Measurements from ENCODE around the gene CHFR.
"Not testable (repeated sequence)": the region's sequence is repeated elsewhere in the genome, so short reads cannot be mapped to it uniquely, and the experiment has no call there.

The CHFR gene, protein sequence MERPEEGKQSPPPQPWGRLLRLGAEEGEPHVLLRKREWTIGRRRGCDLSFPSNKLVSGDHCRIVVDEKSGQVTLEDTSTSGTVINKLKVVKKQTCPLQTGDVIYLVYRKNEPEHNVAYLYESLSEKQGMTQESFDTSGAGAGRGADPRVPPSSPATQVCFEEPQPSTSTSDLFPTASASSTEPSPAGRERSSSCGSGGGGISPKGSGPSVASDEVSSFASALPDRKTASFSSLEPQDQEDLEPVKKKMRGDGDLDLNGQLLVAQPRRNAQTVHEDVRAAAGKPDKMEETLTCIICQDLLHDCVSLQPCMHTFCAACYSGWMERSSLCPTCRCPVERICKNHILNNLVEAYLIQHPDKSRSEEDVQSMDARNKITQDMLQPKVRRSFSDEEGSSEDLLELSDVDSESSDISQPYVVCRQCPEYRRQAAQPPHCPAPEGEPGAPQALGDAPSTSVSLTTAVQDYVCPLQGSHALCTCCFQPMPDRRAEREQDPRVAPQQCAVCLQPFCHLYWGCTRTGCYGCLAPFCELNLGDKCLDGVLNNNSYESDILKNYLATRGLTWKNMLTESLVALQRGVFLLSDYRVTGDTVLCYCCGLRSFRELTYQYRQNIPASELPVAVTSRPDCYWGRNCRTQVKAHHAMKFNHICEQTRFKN

DNA sequence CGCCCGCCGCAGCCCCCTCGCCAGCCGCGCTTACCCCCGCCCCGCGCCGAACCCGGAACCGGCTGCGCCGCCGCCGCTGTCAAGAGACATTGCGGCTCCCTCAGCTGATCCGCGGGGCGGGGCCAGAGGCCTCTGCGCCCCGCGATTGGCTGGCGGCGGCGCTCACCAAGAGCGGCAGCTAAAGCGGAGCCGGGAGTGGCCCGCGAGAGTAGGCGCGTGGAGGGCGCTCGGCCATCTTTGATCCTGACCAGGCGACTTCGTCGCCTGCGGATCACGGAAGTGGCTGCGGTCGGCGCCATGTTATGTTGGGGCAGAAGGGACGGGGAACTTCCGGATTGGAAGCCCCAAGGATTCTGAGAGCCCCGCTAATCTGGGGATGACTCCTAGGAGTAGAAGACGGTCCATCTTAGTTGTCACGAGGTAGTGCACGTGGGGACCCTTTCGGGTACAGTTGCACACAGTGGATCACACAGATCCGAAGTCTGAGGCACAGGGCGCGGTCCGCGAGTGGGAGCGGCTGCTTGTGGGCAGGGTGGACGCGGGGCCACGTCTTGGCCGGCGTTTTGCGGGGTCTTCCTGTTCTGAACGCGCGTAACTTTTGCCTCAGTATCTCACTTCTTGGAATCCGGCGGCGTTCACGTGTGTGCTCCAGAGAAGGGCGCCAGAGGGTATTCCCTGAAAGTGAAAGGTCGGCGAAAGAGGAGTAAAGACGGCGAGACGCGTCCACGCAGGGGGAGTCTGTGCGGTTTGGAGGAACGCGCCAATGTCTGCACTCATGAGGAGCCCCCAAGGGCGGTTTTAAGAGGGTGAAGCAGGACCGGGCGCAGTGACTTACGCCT is at the start of gene CHFR:
Gene CHFR (minus strand): TSS at position 93 of the 839 bp plus-strand sequence. CDS start 277 bp downstream, outside the sequence.
- FAIRE-seq = peak; percentile 78

DNA sequence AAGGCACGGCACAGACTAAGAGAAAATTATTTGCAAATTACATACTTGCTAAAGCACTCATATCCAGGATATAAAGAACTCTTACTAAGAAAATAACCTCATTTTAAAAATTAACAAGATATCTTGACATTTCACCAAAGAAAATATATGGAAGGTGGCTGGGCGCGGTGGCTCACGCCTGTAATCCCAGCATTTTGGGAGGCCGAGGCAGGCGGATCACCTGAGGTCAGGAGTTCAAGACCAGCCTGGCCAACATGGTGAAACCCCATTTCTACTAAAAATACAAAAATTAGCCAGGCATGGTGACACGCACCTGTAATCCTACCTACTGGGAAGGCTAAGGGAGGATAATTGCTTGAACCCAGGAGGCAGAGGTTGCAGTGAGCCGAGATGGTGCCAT is 49.5 kb upstream of the CHFR start:
- FAIRE-seq = not testable (repeated sequence)

DNA sequence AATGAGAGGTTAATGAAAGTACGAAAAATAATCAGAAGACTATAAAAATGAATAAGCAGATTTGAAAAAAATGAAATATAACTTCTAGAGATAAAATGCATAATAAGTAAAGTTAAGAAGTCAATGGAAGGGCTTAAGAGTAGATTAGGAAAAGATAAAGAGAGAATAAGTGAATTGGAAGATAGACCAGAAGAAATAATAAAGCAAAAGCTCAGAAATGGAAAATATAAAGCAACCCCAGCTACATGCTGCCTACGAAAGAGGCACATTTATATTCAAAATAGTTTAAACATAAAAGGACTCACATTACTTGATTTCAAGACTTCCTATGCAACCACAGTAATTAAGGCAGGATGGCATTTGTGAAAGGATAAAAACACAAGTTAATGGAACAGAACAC is 48.8 kb upstream of the CHFR start:
- no peak for FAIRE-seq

DNA sequence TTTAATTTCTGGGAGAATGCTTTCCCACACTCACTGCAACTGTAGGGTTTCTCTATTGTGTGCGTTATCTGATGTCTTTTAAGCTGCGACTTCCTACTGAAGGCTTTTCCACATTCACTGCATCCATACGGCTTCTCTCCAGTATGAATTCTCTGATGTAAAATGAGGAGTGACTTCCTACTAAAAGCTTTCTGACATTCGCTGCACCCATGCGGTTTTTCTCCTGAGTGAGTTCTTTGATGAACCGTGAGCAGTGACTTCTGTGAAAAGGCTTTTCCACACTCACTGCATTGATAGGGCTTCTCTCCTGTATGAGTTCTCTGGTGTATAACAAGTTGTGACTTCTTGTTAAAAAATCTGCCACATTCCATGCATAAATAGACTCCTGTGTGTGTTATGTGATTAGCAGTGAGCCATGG is 39.0 kb upstream of the CHFR start:
- FAIRE-seq = no peak

DNA sequence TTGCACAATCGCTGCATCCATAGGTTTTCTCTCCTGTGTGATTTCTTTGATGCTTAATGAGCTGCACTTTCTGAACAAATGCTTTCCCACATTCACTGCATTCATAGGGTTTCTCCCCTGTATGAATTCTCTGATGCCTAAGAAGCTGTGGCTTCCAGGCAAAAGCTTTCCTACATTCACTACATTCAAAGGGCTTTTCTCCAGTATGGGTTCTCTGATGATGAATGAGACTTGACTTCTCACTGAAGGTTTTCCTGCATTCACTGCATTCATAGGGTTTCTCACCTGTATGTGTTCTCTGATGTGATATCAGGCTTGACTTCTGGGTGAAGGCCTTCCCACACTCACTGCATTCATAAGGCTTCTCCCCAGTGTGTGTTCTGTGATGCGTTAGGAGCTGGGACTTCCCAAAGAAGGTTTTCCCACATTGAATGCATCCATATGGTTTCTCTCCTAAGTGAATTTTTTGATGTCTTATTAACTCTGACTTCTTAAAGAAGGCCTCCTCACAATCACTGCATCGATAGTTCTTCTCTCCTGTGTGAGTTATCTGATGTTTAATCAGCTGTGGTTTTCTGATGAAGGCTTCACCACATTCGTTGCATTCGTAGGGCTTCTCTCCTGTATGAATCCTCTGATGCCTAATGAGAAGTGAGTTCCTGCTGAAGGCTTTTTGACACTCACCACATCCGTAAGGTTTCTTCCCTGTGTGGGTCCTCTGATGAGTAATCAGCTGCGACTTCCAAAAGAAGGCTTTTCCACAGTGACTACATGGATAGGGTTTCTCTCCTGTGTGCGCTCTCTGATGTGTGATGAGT is 38.4 kb upstream of the CHFR start:
- FAIRE-seq = no peak

DNA sequence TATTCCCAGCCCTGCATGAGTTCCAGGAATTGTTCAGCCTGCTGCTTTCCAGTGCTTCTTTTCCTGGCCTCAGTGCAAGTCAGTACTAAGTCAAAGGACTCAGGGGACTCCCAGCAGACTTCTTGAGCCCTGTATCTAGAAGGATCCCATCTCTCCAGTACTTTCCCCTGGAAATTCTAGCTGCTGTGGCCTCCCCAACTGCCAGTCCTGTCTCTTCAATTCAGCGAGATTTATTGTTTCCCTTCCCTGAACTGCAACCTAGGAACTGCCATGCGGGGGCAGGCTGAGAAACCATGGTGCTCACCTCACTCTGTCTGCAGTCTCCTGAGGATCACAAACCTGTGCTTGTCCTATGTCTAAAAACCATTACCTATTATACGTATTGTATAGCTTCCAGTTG is 37.0 kb upstream of the CHFR start:
- no peak for FAIRE-seq

DNA sequence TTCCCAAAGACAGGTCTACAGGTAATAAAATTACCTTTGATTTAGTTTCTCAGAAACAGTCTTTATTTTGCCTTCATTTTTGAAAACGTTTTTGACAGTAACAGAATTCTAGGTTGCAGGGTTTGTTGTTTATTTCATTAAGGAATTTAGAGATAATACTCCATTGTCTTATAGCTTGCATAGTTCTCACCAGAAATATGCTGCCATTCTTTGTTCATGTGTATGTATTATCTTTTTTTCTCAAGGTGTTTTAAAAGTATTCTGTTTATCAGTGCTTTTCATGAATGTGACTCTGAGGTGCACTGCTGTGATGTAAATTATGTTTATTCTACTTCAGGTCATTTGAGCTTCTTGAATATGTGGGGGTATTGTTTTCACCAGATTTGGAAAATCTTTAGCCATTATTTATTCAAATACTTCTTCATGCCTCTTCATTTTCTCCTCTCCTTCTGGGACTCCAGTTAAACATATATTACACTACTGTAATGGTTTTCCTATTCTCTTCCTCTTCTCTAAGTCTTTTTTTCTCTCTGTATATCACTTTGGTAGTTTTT is 36.0 kb upstream of the CHFR start:
- no peak for FAIRE-seq

DNA sequence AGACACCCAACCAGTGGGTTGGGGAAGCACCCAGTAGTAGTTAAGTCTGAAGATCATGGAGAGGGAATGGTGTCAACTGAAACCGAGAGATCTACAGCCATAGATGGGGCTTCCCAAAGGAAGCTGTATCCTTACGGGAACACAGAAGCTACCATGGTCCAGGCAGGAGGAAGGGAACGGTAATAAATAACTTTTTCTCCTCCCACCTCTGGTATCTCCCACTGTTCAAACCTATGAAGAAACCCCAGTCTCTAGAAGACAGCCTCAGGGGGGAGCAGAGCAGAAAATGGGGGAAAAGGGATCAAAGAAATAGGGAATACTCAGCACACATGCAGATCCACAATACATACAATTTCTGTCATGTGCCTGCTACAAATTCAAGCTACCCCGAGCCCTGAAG is 35.3 kb upstream of the CHFR start:
- FAIRE-seq = no peak

DNA sequence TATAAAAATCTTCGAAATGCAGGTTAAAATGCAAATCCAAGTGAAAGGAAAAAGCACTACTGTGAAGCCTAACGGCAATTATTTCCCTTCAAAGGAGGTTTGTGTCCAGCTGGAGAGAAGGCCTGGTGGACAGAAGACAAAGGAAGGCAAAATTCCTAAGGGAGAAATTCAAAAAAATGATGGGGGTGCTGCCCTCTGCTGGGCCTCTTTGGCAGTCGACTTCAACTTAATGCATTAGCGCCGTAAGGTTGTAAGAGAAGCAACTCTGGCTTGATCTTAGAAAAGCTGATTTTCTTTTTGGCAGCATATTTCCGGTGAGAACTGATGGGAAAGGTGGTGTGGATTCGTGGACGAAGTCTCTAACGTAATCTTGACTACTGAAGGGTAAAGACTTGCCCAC is 34.3 kb upstream of the CHFR start:
- FAIRE-seq = no peak

DNA sequence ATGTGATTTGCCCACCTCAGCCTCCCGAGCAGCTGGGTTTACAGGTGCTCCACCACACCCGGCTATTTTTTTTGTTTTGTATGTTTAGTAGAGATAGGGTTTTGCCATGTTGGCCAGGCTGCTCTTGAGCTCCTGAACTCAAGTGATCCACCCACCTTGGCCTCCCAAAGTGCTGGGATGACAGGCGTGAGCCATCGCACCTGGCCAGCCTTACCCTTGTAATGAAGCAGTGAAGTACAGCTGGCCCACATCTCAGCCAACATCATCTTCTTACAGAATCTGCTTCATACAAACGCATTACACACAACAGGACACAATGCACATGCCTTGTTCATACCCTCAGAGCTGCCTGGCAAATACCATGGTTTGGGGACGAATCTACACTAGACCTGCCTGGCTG is 31.3 kb upstream of the CHFR start:
- FAIRE-seq = no peak

DNA sequence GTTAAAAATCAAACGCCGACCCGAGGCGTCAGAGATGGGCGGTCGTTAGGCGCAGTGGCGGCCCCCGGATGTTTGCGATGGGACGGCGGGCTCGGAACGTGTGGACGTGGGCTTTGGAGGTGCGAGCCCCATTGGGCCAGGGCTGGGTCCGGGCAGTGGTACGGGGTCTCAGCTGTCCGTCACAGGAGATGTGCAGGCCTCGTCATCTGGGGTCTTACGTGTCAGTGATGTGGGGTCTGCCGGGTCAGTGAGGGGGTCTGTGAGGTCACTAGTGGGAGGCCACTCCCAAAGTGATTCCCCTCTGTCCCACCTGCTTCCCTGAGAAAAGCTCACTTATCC is 21.6 kb upstream of the CHFR start:
- FAIRE-seq = no peak

DNA sequence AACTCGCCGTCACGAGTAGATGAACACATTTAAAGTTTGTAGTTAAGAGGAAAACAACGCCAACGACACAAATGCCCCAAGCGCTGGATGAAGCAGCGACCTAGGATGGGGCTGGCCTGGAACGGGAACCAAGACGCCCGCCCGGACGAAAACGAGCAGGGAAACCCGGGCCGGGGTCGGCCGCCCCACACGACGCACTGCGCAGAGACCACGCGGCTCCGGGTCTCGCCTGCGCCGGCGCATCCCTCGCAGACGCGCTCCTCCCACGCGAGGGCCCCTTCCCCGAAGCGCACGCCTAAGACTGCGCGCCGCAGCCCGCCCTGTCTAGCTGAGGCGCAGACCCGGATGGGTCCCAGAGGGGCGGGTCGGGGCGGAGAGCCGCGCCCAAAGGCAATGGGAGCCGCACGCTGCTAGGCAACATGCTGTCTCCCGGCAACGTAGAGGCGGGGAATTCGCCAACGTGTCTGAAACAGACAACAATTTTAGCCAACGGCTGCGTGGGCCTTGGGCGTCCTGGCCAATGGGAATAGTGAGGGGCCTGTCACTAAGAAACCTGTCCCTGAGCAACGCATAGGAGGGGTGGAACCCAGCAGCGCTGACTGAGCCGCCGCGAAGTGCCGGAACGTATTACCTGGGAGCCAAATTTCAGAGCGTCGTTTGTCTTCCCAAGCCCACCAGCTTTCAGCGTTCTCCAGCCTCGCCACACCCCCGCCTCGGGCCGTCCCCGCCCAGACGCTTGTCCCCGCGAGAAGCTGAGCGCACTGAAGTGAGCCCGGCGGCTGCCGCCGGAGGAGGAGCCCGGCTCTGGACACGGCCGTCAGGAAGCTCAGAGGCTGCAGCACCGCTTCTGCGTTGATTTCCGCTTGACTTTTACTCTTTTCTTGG is 21.0 kb upstream of the CHFR start:
- FAIRE-seq = peak; percentile 91

DNA sequence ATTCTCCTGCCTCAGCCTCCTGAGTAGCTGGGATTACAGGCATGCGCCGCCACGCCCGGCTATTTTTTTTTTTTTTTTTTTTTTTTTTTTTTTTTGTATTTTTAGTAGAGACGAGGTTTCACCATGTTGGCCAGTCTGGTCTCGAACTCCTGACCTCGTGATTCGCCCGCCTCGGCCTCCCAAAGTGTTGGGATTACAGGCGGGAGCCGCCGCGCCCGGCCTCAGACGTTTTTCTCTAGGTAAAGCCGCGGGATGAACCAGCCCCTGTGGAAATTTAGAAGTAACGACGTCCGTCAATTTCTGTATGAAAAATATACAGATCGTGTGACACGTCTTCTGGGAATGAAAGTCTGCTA is 20.4 kb upstream of the CHFR start:
- FAIRE-seq = not testable (repeated sequence)

DNA sequence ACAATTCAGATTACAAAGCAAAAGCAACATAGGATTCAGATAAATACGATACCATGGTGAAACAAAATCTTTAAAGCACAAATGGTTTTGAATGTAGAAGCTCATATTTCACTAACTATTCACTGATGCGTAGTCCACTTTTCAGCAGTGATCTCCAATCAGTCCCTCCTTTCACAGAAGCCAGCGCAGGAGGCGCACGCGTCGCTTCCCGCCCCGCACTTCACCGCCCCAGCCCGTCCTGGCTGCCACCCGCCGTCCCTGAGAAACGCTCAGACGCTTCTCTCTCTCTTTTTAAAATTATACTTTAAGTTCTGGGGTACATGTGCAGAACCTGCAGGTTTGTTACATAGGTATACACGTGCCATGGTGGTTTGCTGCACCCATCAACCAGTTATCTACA is 19.8 kb upstream of the CHFR start:
- FAIRE-seq = no peak

DNA sequence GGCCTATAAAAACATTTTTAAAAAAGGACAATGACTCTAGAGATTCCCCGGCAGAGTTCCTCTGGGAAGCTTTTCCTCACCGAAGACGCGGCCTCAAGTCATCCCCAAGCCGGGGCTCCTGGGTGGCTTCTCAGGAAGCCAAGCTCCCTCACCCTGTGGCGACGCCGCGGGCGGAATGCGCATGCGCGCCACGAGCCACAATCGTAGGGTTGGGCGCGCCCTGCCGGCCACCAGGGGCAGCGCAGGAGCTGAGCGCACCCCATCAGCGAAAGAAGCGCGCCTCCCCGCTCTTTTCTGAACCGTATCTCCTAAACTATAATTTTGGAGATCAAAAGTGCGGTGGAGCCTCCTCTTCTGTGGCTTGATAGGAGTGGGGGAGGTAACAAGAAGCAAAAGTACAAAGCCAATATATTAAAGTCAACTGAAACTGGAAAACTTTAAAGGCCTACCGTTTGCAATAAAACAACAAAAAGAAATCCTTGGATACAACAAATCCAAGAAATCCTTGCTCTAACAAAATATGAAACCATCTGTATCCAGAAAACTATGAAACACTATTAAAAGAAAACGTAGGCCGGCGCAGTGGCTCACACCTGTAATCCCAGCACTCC is 17.4 kb upstream of the CHFR start:
- no peak for FAIRE-seq

DNA sequence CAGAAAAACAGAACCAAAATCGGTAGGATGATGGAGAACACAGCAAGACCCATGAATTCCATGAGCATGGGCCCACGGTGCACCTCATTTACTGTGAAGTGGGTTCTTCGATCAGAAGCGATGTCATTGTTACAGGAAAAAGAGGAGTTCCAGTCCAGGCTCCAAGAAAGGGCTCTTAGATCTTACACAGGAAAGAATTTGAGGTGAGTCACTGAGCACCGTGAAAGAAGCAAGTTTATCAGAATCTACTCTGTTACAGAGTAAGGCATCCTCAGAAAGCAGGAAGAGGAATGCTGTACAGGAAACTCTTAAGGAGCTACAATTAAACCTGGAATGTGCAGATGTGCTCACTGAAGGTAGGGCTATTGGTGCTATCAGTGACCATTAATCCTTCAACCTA is 11.6 kb upstream of the CHFR start:
- FAIRE-seq = no peak

DNA sequence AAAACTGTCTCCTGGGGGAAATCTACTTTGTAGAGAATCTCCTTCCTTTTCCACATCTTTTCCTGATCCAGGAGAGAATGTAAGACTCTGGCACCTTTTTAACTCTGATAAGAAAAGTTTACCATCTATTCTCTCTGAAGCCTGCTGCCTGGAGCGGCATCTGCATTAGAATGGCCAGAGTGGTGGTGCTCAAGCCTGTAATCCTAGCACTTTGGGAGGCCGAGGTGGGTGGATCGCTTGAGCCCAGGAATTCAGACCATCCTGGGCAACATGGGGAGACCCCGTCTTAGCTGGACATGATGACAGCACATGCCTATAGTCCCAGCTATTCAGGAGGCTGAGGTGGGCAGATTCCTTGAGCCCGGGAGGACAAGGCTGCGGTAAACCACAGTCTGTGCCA is 1.4 kb upstream of the CHFR start:
- FAIRE-seq = no peak

DNA sequence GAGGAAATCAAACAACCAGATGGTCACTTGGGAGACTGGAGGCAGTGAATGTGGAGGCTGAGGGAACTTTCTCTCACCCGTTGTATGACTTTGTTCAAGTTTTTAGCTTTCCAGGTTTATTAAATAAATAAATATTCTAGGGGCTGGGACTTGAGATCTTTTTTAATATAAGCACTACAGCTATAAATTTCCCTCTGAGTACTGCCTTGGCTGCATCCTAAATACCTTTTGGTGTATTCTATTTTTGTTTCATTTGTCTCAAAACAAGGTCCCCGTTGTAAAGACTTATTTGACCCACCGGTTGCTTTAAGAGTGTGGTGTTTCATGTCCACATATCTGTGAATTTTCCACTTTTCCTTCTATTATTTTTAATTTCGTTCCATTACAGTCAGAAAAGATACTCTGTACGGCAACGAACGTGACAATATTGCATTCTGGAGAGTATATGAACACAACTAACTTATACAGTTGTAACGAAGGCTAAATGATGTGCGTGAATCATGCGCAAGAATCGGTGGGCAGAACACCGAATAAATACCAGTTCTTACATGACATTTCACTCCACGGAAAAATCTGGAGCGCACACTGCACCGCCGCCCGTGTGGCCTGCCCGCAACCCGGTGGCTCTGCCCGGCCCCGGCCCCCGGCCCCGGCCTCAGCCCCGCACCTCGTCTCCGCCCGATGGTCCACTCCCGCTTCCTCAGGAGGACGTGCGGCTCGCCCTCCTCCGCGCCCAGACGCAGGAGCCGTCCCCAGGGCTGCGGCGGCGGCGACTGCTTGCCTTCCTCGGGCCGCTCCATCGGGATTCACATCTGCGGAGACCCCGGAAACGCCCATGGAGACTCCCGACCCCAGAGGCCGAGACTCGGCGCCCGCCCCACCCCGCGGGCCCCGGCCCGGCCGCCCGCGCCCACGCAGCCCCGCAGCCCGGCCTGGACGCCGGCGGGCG is 602 bp downstream of the CHFR start:
- no peak for FAIRE-seq

DNA sequence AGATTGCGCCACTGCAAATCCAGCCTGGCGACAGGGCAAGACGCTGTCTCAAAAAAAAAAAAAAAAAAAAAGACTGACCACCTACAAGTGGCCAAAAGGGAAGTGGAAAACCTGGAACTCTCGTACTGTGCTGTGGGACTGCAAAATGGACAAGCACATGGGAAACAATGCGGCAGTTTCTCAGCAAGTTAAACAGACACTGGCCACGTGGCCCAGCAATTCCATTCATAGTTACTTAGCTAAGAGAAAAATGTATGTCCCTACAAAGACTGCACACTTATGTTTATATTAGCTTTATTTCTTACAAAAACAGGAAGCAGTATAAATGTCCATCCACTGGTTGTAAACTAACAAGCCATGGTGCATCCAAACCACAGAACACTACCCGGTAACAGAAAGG is 5.6 kb downstream of the CHFR start:
- FAIRE-seq = no peak

DNA sequence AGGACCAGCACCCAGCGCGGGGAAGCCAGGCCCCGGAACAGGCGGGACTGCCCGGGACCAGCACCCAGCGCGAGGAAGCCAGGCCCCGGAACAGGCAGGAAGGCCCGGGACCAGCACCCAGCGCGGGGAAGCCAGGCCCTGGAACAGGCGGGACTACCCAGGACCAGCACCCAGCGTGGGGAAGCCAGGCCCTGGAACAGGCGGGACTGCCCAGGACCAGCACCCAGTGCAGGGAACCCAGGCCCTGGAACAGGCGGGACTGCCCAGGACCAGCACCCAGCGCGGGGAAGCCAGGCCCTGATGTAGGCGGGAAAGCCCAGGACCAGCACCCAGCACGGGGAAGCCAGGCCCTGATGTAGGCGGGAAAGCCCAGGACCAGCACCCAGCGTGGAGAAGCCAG is 12.8 kb downstream of the CHFR start:
- not testable (repeated sequence) for FAIRE-seq

Data from TTC549 (cell line).